Measurements from ENCODE around the gene CCDC6. TPM values are rescaled to one million over a fixed set of nuclear protein-coding genes. Genes with fewer than 3 reads are reported as not detected.

CCDC6 gene
- total RNA-seq, 4 donors from 2014 or later = 52.5 to 65.8 (median 57.7) TPM

- Histone ChIP-seq H3K27ac (no peak overlapping the region), H3K27me3 (no peaks in the 10 kb centered on the region), H3K4me3 (no peak overlapping the region), H3K36me3 (no peaks in the 10 kb centered on the region), H3K4me1 (peaks cover 18 to 77% (median 34%) of the 10 kb centered on the region in 3 donors), H3K9me3 (no peaks in the 10 kb centered on the region)
- 69 to 88% methylated on average over 4 to 5 of the region's 6 CpGs for WGBS, 2 donors
- TF ChIP-seq CTCF (IDR thresholded peaks at IDR 0.05) (no peak), POLR2A (IDR thresholded peaks at IDR 0.05) (no peak)
- no peak for DNase-seq
- intact Hi-C loops (cut with DNase I) = no loop called here
Measured at GRCh38 chr10:59881640-59882039, 24.7 kb downstream of the CCDC6 start.

GRCh38 chr10:59880971-59881510 is 25.3 kb downstream of the CCDC6 start:
- intact Hi-C loops (cut with DNase I) = no loop called here
- TF ChIP-seq POLR2A (IDR thresholded peaks at IDR 0.05) = no peak
- no peak for TF ChIP-seq CTCF (IDR thresholded peaks at IDR 0.05)
- H3K27ac ChIP-seq = peak overlapping the region in 2 of 4 donors; percentile 10 to 34
- no peaks in the 10 kb centered on the region for H3K27me3 ChIP-seq
- no peaks in the 10 kb centered on the region for H3K9me3 ChIP-seq
- 67 to 72% methylated on average over 5 of the region's 6 CpGs for WGBS, 2 donors
- H3K4me3 ChIP-seq = no peak overlapping the region
- H3K4me1 ChIP-seq = peaks cover 18 to 77% (median 33%) of the 10 kb centered on the region in 3 donors
- H3K36me3 ChIP-seq = no peaks in the 10 kb centered on the region
- no peak for DNase-seq

GRCh38 chr10:59880019-59880717 is 26.2 kb downstream of the CCDC6 start:
- H3K27me3 ChIP-seq = no peaks in the 10 kb centered on the region
- H3K9me3 ChIP-seq = no peaks in the 10 kb centered on the region
- 65 to 71% methylated on average over 6 of the region's 6 CpGs for WGBS, 2 donors
- H3K27ac ChIP-seq = peak overlapping the region in 1 of 4 donors; percentile 34
- no peak for TF ChIP-seq CTCF (IDR thresholded peaks at IDR 0.05)
- no peaks in the 10 kb centered on the region for H3K36me3 ChIP-seq
- peaks cover 12 to 74% (median 25%) of the 10 kb centered on the region in 3 donors for H3K4me1 ChIP-seq
- DNase-seq = no peak
- intact Hi-C loops (cut with DNase I) = no loop called here
- H3K4me3 ChIP-seq = no peak overlapping the region

- peaks cover 12 to 74% (median 26%) of the 10 kb centered on the region in 3 donors for H3K4me1 ChIP-seq
- no peak overlapping the region for H3K27ac ChIP-seq
- intact Hi-C loops (cut with DNase I) = no loop called here
- H3K36me3 ChIP-seq = no peaks in the 10 kb centered on the region
- no peaks in the 10 kb centered on the region for H3K27me3 ChIP-seq
- 56 to 78% methylated on average over 4 of the region's 4 CpGs for WGBS, 2 donors
- no peaks in the 10 kb centered on the region for H3K9me3 ChIP-seq
- no peak for DNase-seq
- H3K4me3 ChIP-seq = no peak overlapping the region
- TF ChIP-seq CTCF (IDR thresholded peaks at IDR 0.05) (no peak), POLR2A (IDR thresholded peaks at IDR 0.05) (no peak)
Measured at GRCh38 chr10:59879363-59879913, 26.9 kb downstream of the CCDC6 start.

GRCh38 chr10:59878915-59879314 is 27.4 kb downstream of the CCDC6 start:
- Histone ChIP-seq H3K4me3 (no peak overlapping the region), H3K27ac (no peak overlapping the region), H3K27me3 (no peaks in the 10 kb centered on the region), H3K9me3 (no peaks in the 10 kb centered on the region), H3K4me1 (peaks cover 12 to 74% (median 26%) of the 10 kb centered on the region in 3 donors), H3K36me3 (no peaks in the 10 kb centered on the region)
- no peak for DNase-seq
- 83 to 89% methylated on average over 2 of the region's 2 CpGs for WGBS, 2 donors
- intact Hi-C loops (cut with DNase I) = no loop called here
- TF ChIP-seq CTCF (IDR thresholded peaks at IDR 0.05) (no peak), POLR2A (IDR thresholded peaks at IDR 0.05) (no peak)
